ENCODE results near the gene KLK8.

Gene KLK8

DNA sequence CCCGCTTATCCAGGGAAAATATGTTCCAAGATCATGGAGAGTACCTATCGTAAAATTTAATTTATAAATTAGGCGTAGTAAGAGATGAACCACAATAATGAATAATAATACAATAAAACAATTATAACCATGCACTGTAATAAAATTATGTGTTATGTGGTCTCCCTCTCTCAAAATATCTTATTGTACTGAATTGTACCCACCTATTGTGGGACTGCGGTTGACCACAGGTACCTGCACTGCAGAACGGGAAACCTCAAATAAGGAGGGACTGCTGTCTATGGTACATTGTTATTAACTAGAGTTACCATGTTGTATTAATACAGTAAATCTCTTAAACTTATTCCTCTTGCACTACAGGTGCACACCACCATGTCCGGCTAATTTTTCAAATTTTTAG lies 38.7 kb upstream of the KLK8 start:
- Histone ChIP-seq H3K79me2 (ENCODE audit: control insufficient read depth, insufficient read depth, low read length, poor library complexity) (no peaks in the 10 kb centered on the region), H2AFZ (ENCODE audit: insufficient read depth, low read length, poor library complexity) (no peak overlapping the region), H3K18ac (ENCODE audit: low read length) (no peak overlapping the region), H2BK5ac (ENCODE audit: low read depth, low read length, poor library complexity) (no peak overlapping the region), H3K4me1 (ENCODE audit: control insufficient read depth in 1 of 2, insufficient read depth in 2 of 2, low read length in 2 of 2) (no peaks in the 10 kb centered on the region), H3K4me3 (ENCODE audit: low read depth, low read length) (no peak overlapping the region), H4K8ac (ENCODE audit: low read depth, low read length) (no peak overlapping the region), H4K91ac (ENCODE audit: low read depth, low read length) (no peak overlapping the region), H2BK12ac (ENCODE audit: low read length) (no peak overlapping the region), H3K27ac (ENCODE audit: low read depth, low read length) (no peak overlapping the region), H3K36me3 (ENCODE audit: control insufficient read depth in 1 of 2, insufficient read depth in 2 of 2, low read length in 2 of 2) (no peaks in the 10 kb centered on the region), H3K4ac (ENCODE audit: low read depth, low read length) (no peak overlapping the region), H3K79me1 (ENCODE audit: low read length) (no peaks in the 10 kb centered on the region), H2AK5ac (ENCODE audit: low read length) (no peak overlapping the region), H3K23ac (ENCODE audit: low read length) (no peak overlapping the region), H2BK120ac (ENCODE audit: insufficient read depth, low read length, poor library complexity) (no peak overlapping the region), H3K27me3 (ENCODE audit: insufficient read depth, low read length) (no peaks in the 10 kb centered on the region), H3K14ac (ENCODE audit: low read length) (no peak overlapping the region), H3K4me2 (ENCODE audit: low read length) (no peak overlapping the region), H3K9me3 (ENCODE audit: insufficient read depth, low read depth, low read length) (no peaks in the 10 kb centered on the region), H4K12ac (ENCODE audit: low read depth, low read length) (no peak overlapping the region), H3K9ac (ENCODE audit: low read length) (no peak overlapping the region)
- no peak for DNase-seq
- WGBS (ENCODE audit: extremely low coverage, insufficient coverage, insufficient read length), result no CpG with 5 or more reads among the region's 6 CpGs

DNA sequence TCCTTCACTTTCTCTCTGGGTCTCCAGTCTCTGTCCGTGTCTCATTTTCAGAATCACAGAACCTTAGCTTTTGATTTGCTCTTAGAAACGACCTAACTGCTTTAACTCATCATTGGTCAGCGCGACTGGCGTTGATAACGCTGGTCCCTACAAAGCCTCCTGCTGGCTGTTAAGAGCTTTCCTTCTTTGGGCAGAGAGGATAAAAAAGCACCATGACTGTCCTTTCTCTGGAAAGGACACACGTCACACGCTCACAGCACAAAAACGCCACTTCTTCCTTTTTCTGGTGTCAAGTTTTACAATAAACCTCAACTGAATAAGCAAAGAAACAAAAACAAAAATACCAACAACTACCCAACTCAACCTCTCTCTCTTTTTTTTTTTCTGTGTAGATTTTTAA lies 35.1 kb upstream of the KLK8 start:
- Histone ChIP-seq H3K4me2 (ENCODE audit: low read length) (no peak overlapping the region), H2BK5ac (ENCODE audit: low read depth, low read length, poor library complexity) (no peak overlapping the region), H3K27me3 (ENCODE audit: insufficient read depth, low read length) (no peaks in the 10 kb centered on the region), H3K18ac (ENCODE audit: low read length) (no peak overlapping the region), H3K27ac (ENCODE audit: low read depth, low read length) (no peak overlapping the region), H3K23ac (ENCODE audit: low read length) (no peak overlapping the region), H4K8ac (ENCODE audit: low read depth, low read length) (no peak overlapping the region), H3K79me2 (ENCODE audit: control insufficient read depth, insufficient read depth, low read length, poor library complexity) (no peaks in the 10 kb centered on the region), H3K4me3 (ENCODE audit: low read depth, low read length) (no peak overlapping the region), H4K91ac (ENCODE audit: low read depth, low read length) (no peak overlapping the region), H2BK120ac (ENCODE audit: insufficient read depth, low read length, poor library complexity) (no peak overlapping the region), H3K9me3 (ENCODE audit: insufficient read depth, low read depth, low read length) (no peaks in the 10 kb centered on the region), H3K36me3 (ENCODE audit: control insufficient read depth in 1 of 2, insufficient read depth in 2 of 2, low read length in 2 of 2) (no peaks in the 10 kb centered on the region), H2BK12ac (ENCODE audit: low read length) (no peak overlapping the region), H2AK5ac (ENCODE audit: low read length) (no peak overlapping the region), H3K4ac (ENCODE audit: low read depth, low read length) (no peak overlapping the region), H3K79me1 (ENCODE audit: low read length) (no peaks in the 10 kb centered on the region), H4K12ac (ENCODE audit: low read depth, low read length) (no peak overlapping the region), H3K9ac (ENCODE audit: low read length) (no peak overlapping the region), H3K14ac (ENCODE audit: low read length) (no peak overlapping the region), H2AFZ (ENCODE audit: insufficient read depth, low read length, poor library complexity) (no peak overlapping the region), H3K4me1 (ENCODE audit: control insufficient read depth in 1 of 2, insufficient read depth in 2 of 2, low read length in 2 of 2) (no peaks in the 10 kb centered on the region)
- no peak for DNase-seq
- no CpG with 5 or more reads among the region's 9 CpGs for WGBS (ENCODE audit: extremely low coverage, insufficient coverage, insufficient read length)

DNA sequence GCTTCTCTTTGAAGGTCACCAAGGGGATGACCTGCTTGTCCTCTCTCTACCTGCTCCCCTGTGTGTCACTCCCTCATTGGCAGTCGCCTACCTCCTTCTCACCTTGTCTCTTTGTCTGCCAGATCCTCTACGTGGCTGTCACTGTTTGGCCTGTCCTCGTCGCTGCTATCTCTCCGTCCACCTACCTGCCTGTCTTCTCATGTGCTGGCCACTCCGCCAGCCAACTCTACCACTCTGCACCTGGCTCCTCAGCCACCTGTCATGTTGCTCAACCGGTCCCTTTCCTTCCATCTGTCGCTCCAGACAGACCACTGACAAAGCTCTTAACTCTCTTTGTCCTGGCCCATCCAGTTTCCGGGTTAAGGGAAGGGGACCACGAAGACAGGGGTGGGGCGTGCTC lies 33.3 kb upstream of the KLK8 start, which contains the start of gene KLK12:
Gene KLK12, minus strand, starts transcription at position 299 of the 400 bp plus-strand sequence. CDS start 381 bp downstream, outside the sequence.
- Histone ChIP-seq H3K79me2 (ENCODE audit: control insufficient read depth, insufficient read depth, low read length, poor library complexity) (no peaks in the 10 kb centered on the region), H3K79me1 (ENCODE audit: low read length) (no peaks in the 10 kb centered on the region), H3K14ac (ENCODE audit: low read length) (no peak within 1 kb of the TSS), H3K27ac (ENCODE audit: low read depth, low read length) (no peak within 1 kb of the TSS), H4K8ac (ENCODE audit: low read depth, low read length) (no peak within 1 kb of the TSS), H3K23ac (ENCODE audit: low read length) (no peak within 1 kb of the TSS), H2BK5ac (ENCODE audit: low read depth, low read length, poor library complexity) (no peak within 1 kb of the TSS), H2BK120ac (ENCODE audit: insufficient read depth, low read length, poor library complexity) (no peak within 1 kb of the TSS), H3K18ac (ENCODE audit: low read length) (no peak within 1 kb of the TSS), H3K4me2 (ENCODE audit: low read length) (no peak within 1 kb of the TSS), H2AK5ac (ENCODE audit: low read length) (no peak within 1 kb of the TSS), H2AFZ (ENCODE audit: insufficient read depth, low read length, poor library complexity) (no peak within 1 kb of the TSS), H3K4me3 (ENCODE audit: low read depth, low read length) (no peak within 1 kb of the TSS), H4K12ac (ENCODE audit: low read depth, low read length) (no peak within 1 kb of the TSS), H3K9ac (ENCODE audit: low read length) (no peak within 1 kb of the TSS), H3K4me1 (ENCODE audit: control insufficient read depth in 1 of 2, insufficient read depth in 2 of 2, low read length in 2 of 2) (no peaks in the 10 kb centered on the region), H3K36me3 (ENCODE audit: control insufficient read depth in 1 of 2, insufficient read depth in 2 of 2, low read length in 2 of 2) (no peaks in the 10 kb centered on the region), H3K4ac (ENCODE audit: low read depth, low read length) (no peak within 1 kb of the TSS), H2BK12ac (ENCODE audit: low read length) (no peak within 1 kb of the TSS), H4K91ac (ENCODE audit: low read depth, low read length) (no peak within 1 kb of the TSS), H3K27me3 (ENCODE audit: insufficient read depth, low read length) (no peaks in the 10 kb centered on the region), H3K9me3 (ENCODE audit: insufficient read depth, low read depth, low read length) (no peaks in the 10 kb centered on the region)
- no peak for DNase-seq
- WGBS (ENCODE audit: extremely low coverage, insufficient coverage, insufficient read length), result no CpG with 5 or more reads among the region's 11 CpGs

DNA sequence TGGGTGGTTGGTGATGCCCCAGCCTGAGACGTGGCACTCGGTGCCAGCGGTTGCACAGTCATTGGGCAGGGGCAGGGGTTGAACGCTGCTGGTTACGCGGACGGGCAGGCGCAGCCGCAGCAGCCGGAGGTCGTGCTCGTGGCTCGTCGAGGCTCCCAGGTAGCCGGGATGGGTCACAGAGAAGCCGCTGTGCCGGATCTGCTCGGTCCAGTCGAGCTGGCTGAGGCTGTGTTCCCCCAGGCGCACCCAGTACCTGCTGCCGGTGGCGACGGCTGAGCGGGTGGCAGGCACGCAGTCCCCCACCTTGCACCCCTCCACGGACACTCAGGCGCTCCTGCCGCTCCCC lies 30.4 kb upstream of the KLK8 start:
- Histone ChIP-seq H4K91ac (ENCODE audit: low read depth, low read length) (no peak overlapping the region), H3K27me3 (ENCODE audit: insufficient read depth, low read length) (no peaks in the 10 kb centered on the region), H2BK5ac (ENCODE audit: low read depth, low read length, poor library complexity) (no peak overlapping the region), H3K9ac (ENCODE audit: low read length) (no peak overlapping the region), H3K23ac (ENCODE audit: low read length) (no peak overlapping the region), H2BK12ac (ENCODE audit: low read length) (no peak overlapping the region), H3K36me3 (ENCODE audit: control insufficient read depth in 1 of 2, insufficient read depth in 2 of 2, low read length in 2 of 2) (no peaks in the 10 kb centered on the region), H3K27ac (ENCODE audit: low read depth, low read length) (no peak overlapping the region), H3K4me2 (ENCODE audit: low read length) (no peak overlapping the region), H4K12ac (ENCODE audit: low read depth, low read length) (no peak overlapping the region), H4K8ac (ENCODE audit: low read depth, low read length) (no peak overlapping the region), H3K4me3 (ENCODE audit: low read depth, low read length) (no peak overlapping the region), H2AFZ (ENCODE audit: insufficient read depth, low read length, poor library complexity) (no peak overlapping the region), H3K18ac (ENCODE audit: low read length) (no peak overlapping the region), H3K79me1 (ENCODE audit: low read length) (no peaks in the 10 kb centered on the region), H2BK120ac (ENCODE audit: insufficient read depth, low read length, poor library complexity) (no peak overlapping the region), H3K4me1 (ENCODE audit: control insufficient read depth in 1 of 2, insufficient read depth in 2 of 2, low read length in 2 of 2) (no peaks in the 10 kb centered on the region), H3K9me3 (ENCODE audit: insufficient read depth, low read depth, low read length) (no peaks in the 10 kb centered on the region), H3K4ac (ENCODE audit: low read depth, low read length) (no peak overlapping the region), H3K79me2 (ENCODE audit: control insufficient read depth, insufficient read depth, low read length, poor library complexity) (no peaks in the 10 kb centered on the region), H3K14ac (ENCODE audit: low read length) (no peak overlapping the region), H2AK5ac (ENCODE audit: low read length) (no peak overlapping the region)
- no peak for DNase-seq
- no CpG with 5 or more reads among the region's 28 CpGs for WGBS (ENCODE audit: extremely low coverage, insufficient coverage, insufficient read length)
